HL-60 (cell line): ENCODE data around the gene BCAS3.

Source experiments
- DNase-seq, 2 experiments: peaks; one replicate each; pipeline ENCODE4 v3.0.0-alpha.2; 2010 to 2020; ENCODE audit warnings: low read depth in 1 of 2, low spot score in 1 of 2
- H3K27ac ChIP-seq: fragments of 250-450 bp; sonication (Bioruptor Pico); replicated peaks from 2 replicates; pipeline ENCODE4 v1.5.1; 2020; ENCODE audit warnings: mild to moderate bottlenecking, moderate library complexity
- H3K27me3 ChIP-seq: fragments of 250-450 bp; sonication (Bioruptor Pico); 2 replicates; pipeline ENCODE4 v1.5.1; 2021; ENCODE audit warnings: mild to moderate bottlenecking, moderate library complexity; ENCODE audit not compliant: insufficient read depth, poor library complexity, severe bottlenecking
- H3K4me3 ChIP-seq: replicated peaks from 2 replicates; pipeline ENCODE4 v1.5.1; 2011; ENCODE audit warnings: mild to moderate bottlenecking, control low read depth, low read length; ENCODE audit not compliant: insufficient read depth
- CTCF ChIP-seq: IDR thresholded peaks from one replicate; pipeline ENCODE4 v1.5.1; 2011; ENCODE audit warnings: low read length, control low read depth, inconsistent platforms; ENCODE audit not compliant: insufficient read depth
- GABPA ChIP-seq: IDR thresholded peaks from 2 replicates; pipeline ENCODE4 v1.6.1; 2012; ENCODE audit warnings: low read depth
- POLR2AphosphoS5 ChIP-seq: IDR thresholded peaks from 2 replicates; pipeline ENCODE4 v1.6.1; 2012; ENCODE audit warnings: low read depth
- SPI1 ChIP-seq: IDR thresholded peaks from 2 replicates; pipeline ENCODE4 v1.6.1; 2012; ENCODE audit warnings: low read depth, mild to moderate bottlenecking, borderline replicate concordance
- TF ChIP-seq, protein P1 (sequence below): IDR thresholded peaks from 2 replicates; pipeline ENCODE4 v1.6.1; 2012; ENCODE audit warnings: low read depth; ENCODE audit not compliant: insufficient replicate concordance

Gene BCAS3

DNA sequence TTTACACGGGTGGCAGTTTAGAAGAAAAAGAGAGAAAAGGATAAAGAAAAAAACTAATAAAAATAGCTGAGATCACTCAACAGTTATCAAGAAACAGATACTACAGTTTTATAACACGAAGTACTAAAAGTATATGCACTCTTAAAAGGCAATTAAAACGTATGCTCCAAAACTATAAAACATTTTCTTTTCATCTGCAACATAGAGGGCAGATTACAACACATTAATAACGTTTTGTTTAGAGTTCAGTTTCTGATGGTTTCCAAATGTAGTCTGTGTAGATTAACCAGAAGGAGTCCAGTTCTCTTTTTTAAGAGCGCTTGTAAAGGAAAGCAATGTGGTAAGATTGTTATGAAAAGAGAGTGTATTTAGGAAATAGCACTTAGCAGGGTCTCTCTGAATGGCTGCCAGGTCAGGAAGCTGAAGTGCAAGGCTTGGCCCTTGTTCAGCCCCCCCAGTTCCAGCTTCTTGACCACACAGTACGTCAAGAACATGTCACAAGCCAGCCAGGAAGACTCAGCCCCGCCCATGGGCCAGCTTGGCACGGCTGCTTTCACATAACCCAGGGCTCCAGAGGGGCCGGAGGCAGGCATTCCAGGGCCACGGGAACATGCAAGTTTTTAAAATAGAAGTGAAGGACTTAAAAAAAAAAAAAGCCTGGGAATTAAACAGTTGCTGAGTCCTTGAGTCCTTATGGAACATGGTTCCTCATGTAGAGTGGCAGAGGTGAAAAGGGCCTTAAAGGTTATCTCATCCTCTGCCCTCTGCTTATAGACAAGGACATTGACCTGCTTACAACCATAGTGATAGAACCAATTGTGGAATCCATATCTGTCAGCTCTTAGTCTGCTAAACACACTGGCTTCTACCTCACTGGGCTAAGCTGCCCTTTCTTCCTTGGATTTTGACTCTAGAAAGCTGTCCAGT is 574.6 kb downstream of the BCAS3 start:
- H3K4me3 ChIP-seq = no peak overlapping the region
- TF ChIP-seq, protein P1, sequence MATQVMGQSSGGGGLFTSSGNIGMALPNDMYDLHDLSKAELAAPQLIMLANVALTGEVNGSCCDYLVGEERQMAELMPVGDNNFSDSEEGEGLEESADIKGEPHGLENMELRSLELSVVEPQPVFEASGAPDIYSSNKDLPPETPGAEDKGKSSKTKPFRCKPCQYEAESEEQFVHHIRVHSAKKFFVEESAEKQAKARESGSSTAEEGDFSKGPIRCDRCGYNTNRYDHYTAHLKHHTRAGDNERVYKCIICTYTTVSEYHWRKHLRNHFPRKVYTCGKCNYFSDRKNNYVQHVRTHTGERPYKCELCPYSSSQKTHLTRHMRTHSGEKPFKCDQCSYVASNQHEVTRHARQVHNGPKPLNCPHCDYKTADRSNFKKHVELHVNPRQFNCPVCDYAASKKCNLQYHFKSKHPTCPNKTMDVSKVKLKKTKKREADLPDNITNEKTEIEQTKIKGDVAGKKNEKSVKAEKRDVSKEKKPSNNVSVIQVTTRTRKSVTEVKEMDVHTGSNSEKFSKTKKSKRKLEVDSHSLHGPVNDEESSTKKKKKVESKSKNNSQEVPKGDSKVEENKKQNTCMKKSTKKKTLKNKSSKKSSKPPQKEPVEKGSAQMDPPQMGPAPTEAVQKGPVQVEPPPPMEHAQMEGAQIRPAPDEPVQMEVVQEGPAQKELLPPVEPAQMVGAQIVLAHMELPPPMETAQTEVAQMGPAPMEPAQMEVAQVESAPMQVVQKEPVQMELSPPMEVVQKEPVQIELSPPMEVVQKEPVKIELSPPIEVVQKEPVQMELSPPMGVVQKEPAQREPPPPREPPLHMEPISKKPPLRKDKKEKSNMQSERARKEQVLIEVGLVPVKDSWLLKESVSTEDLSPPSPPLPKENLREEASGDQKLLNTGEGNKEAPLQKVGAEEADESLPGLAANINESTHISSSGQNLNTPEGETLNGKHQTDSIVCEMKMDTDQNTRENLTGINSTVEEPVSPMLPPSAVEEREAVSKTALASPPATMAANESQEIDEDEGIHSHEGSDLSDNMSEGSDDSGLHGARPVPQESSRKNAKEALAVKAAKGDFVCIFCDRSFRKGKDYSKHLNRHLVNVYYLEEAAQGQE = peak; percentile 13
- TF ChIP-seq CTCF (no peak), POLR2AphosphoS5 (peak; percentile 36; the same call in 1 of the 2 replicates), GABPA (peak; percentile 33; the same call in 1 of the 2 replicates), SPI1 (peak; percentile 85)
- peak; percentile 82 to 97 for DNase-seq
- peak overlapping the region; percentile 97 for H3K27ac ChIP-seq
- H3K27me3 ChIP-seq = no peaks in the 10 kb centered on the region

GRCh38 chr17:61253362-61253761 is 575.7 kb downstream of the BCAS3 start:
- TF ChIP-seq CTCF (no peak), POLR2AphosphoS5 (no peak), SPI1 (no peak), GABPA (no peak)
- TF ChIP-seq, protein P1 = no peak
- Histone ChIP-seq H3K27ac (peak overlapping the region; percentile 97), H3K4me3 (no peak overlapping the region), H3K27me3 (no peaks in the 10 kb centered on the region)
- DNase-seq = no peak

- peak overlapping the region; percentile 97 for H3K27ac ChIP-seq
- H3K4me3 ChIP-seq = no peak overlapping the region
- no peak for TF ChIP-seq GABPA
- TF ChIP-seq, protein P1 = no peak
- no peak for TF ChIP-seq SPI1
- no peak for TF ChIP-seq POLR2AphosphoS5
- TF ChIP-seq CTCF = no peak
Observed at GRCh38 chr17:61253937-61254574, 576.4 kb downstream of the BCAS3 start.

More at GRCh38 chr17:61253937-61254574, 576.4 kb downstream of the BCAS3 start:
- no peaks in the 10 kb centered on the region for H3K27me3 ChIP-seq
- no peak for DNase-seq
